ENCODE measurements around the gene TRIM52. TPM values are rescaled to one million over a fixed set of nuclear protein-coding genes. Genes with fewer than 3 reads are reported as not detected.
A peak's percentile ranks its signal among the peaks of the same experiment; 100 is the strongest.
"Not testable (repeated sequence)": the region's sequence is repeated elsewhere in the genome, so short reads cannot be mapped to it uniquely, and the experiment has no call there.

Gene TRIM52
- 10 to 100 TPM; 14.7 to 24.3 (median 20.4) TPM for total RNA-seq

GRCh38 chr5:181260720-181261319 lies at the start of gene TRIM52:
TRIM52 (minus strand) TSS chr5:181261143; CDS start chr5:181260813, 330 bp downstream.
- H3K27me3 ChIP-seq = no peaks in the 10 kb centered on the region
- WGBS, 2 donors (ENCODE audit: low coverage in 1 of 2) = 1% methylated on average over 40 of the region's 43 CpGs; no CpG with 5 or more reads in 1 of the 2 donors
- in situ Hi-C loops (cut with MboI; ENCODE audit: low pct_ligation_motif_present in 1 of 4, low pct_unique_long_range_greater_than_20kb in 1 of 4, low sequenced_read_pairs in 3 of 4) = loop anchor here in 1 of 4 donors (5.0 kb wide), 1 partner anchor 74 kb away; no protein-coding TSS in a partner anchor

GRCh38 chr5:181287331-181287730 lies 26.4 kb upstream of the TRIM52 start:
- H3K27ac ChIP-seq; H3K36me3 ChIP-seq; H3K4me3 ChIP-seq; H3K27me3 ChIP-seq; in situ Hi-C loops (cut with MboI; ENCODE audit: low pct_ligation_motif_present in 1 of 4, low pct_unique_long_range_greater_than_20kb in 1 of 4, low sequenced_read_pairs in 3 of 4); intact Hi-C loops (cut with DNase I; ENCODE audit: low total_unique reads); H3K9me3 ChIP-seq; DNase-seq; H3K4me1 ChIP-seq: not testable (repeated sequence)
- 59 to 83% methylated on average over 1 of the region's 1 CpG for WGBS, 2 donors (ENCODE audit: low coverage in 1 of 2)

More at GRCh38 chr5:181260720-181261319, at the start of gene TRIM52:
- Histone ChIP-seq H3K36me3 (no peaks in the 10 kb centered on the region), H3K4me1 (peaks cover 13 to 49% (median 33%) of the 10 kb centered on the region in 4 donors), H3K9me3 (no peaks in the 10 kb centered on the region), H3K27ac (peak within 1 kb of the TSS; percentile 92 to 100 (median 98)), H3K4me3 (peak within 1 kb of the TSS; percentile 71 to 85 (median 80))
- peak; percentile 93 for DNase-seq
- intact Hi-C loops (cut with DNase I; ENCODE audit: low total_unique reads) = no loop called here
- TF ChIP-seq CTCF (IDR thresholded peaks at IDR 0.05) (peak in 3 of 5 experiments; percentile 14 to 45 (median 15)), POLR2A (IDR thresholded peaks at IDR 0.05) (peak; percentile 96), POLR2AphosphoS5 (IDR thresholded peaks at IDR 0.05) (peak; percentile 97 to 98 (median 98)), EP300 (IDR thresholded peaks at IDR 0.05; ENCODE audit: low read depth) (no peak)

- DNase-seq; H3K36me3 ChIP-seq; H3K9me3 ChIP-seq; in situ Hi-C loops (cut with MboI; ENCODE audit: low pct_ligation_motif_present in 1 of 4, low pct_unique_long_range_greater_than_20kb in 1 of 4, low sequenced_read_pairs in 3 of 4); H3K4me1 ChIP-seq; H3K4me3 ChIP-seq; H3K27me3 ChIP-seq; H3K27ac ChIP-seq; intact Hi-C loops (cut with DNase I; ENCODE audit: low total_unique reads): not testable (repeated sequence)
- WGBS, 2 donors (ENCODE audit: low coverage in 1 of 2) = 91% methylated on average over 10 of the region's 10 CpGs; no CpG with 5 or more reads in 1 of the 2 donors
These were observed 25.2 kb upstream of the TRIM52 start for GRCh38 chr5:181285962-181286705.

GRCh38 chr5:181283841-181284755 lies 23.2 kb upstream of the TRIM52 start:
- intact Hi-C loops (cut with DNase I; ENCODE audit: low total_unique reads); H3K27me3 ChIP-seq: not testable (repeated sequence)

More at GRCh38 chr5:181283841-181284755, 23.2 kb upstream of the TRIM52 start:
- H3K36me3 ChIP-seq; H3K4me1 ChIP-seq; H3K9me3 ChIP-seq; H3K4me3 ChIP-seq; H3K27ac ChIP-seq; in situ Hi-C loops (cut with MboI; ENCODE audit: low pct_ligation_motif_present in 1 of 4, low pct_unique_long_range_greater_than_20kb in 1 of 4, low sequenced_read_pairs in 3 of 4); DNase-seq: not testable (repeated sequence)
- TF ChIP-seq CTCF (IDR thresholded peaks at IDR 0.05) = peak in 2 of 5 experiments; percentile 5 to 18
- WGBS, 2 donors (ENCODE audit: low coverage in 1 of 2) = 68 to 80% methylated on average over 1 to 5 of the region's 6 CpGs
